ENCODE measurements around the gene FOXO6. TPM values are rescaled to one million over a fixed set of nuclear protein-coding genes. Genes with fewer than 3 reads are reported as not detected.

Gene FOXO6
- total RNA-seq, 1 donor from 2014 or later = 11.7 TPM

DNA sequence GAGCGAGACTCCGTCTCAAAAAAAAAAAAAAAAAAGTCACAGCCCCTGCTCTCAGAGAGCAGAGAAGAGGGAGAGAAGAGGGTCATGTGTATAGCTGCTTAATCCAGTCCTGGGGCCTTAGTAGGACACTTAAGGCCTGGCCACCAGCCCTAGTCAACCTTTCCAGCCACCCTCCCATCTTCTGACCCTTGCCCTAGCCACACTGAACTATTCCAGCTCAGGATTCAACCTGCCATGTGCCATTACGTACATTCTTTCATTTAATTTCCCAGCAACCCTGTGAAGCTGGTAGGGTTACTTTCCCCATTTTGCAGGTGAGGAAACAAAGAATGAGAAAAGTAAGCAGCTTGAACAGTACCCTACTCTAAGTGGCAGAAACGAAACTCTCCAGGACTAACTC, 9.0 kb downstream of the FOXO6 start:
- Mint-ChIP-seq H3K9me3 (ENCODE audit: unreplicated experiment) (peaks cover 6% of the 10 kb centered on the region), H3K27ac (ENCODE audit: unreplicated experiment) (no peak overlapping the region), H3K4me3 (ENCODE audit: unreplicated experiment) (no peak overlapping the region), H3K36me3 (ENCODE audit: unreplicated experiment) (no peaks in the 10 kb centered on the region), H3K4me1 (ENCODE audit: low read depth, unreplicated experiment) (peaks cover 38% of the 10 kb centered on the region), H3K27me3 (ENCODE audit: unreplicated experiment) (peaks cover 19% of the 10 kb centered on the region)
- no peak for DNase-seq
- TF ChIP-seq, protein P1, sequence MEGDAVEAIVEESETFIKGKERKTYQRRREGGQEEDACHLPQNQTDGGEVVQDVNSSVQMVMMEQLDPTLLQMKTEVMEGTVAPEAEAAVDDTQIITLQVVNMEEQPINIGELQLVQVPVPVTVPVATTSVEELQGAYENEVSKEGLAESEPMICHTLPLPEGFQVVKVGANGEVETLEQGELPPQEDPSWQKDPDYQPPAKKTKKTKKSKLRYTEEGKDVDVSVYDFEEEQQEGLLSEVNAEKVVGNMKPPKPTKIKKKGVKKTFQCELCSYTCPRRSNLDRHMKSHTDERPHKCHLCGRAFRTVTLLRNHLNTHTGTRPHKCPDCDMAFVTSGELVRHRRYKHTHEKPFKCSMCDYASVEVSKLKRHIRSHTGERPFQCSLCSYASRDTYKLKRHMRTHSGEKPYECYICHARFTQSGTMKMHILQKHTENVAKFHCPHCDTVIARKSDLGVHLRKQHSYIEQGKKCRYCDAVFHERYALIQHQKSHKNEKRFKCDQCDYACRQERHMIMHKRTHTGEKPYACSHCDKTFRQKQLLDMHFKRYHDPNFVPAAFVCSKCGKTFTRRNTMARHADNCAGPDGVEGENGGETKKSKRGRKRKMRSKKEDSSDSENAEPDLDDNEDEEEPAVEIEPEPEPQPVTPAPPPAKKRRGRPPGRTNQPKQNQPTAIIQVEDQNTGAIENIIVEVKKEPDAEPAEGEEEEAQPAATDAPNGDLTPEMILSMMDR (IDR thresholded peaks at IDR 0.05; ENCODE audit: partially characterized antibody, unreplicated experiment) = no peak

DNA sequence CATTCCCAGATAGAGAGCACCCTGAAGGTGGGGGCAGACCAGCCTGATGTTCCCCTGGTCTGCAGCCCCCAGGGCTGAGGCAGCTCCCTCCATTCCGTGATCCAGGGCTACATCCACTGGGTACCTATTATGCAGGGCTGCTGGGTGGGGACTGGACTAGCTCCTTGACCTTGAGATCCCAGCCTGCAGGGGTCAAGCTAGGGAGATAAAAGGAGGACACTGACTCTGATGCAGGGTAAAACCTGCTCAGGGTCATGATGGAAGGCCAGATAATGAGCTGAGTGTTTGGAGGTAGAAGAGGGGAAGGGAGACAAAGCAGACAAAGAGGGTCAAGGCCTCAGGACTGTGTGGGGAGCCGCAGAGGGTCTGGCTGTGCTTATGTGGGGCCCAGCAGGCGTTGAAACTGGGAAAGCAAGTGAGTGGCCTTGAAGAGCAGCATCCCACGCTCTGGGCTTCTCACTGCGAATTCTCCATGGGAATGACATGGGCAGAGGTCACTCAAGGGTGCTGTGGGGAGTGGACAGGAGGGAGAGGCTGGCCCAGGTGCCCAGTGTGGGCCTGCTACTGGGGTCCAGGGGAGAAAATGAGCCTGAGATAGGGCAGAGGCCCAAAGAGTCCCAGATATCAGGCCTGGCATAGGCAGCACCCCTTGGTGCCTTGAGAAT, 9.7 kb downstream of the FOXO6 start:
- Mint-ChIP-seq H3K4me3 (ENCODE audit: unreplicated experiment) (peak overlapping the region; percentile 61), H3K27ac (ENCODE audit: unreplicated experiment) (peak overlapping the region; percentile 23), H3K27me3 (ENCODE audit: unreplicated experiment) (peaks cover 17% of the 10 kb centered on the region), H3K9me3 (ENCODE audit: unreplicated experiment) (peaks cover 4% of the 10 kb centered on the region), H3K36me3 (ENCODE audit: unreplicated experiment) (no peaks in the 10 kb centered on the region), H3K4me1 (ENCODE audit: low read depth, unreplicated experiment) (peaks cover 43% of the 10 kb centered on the region)
- TF ChIP-seq, protein P1 (IDR thresholded peaks at IDR 0.05; ENCODE audit: partially characterized antibody, unreplicated experiment) = no peak
- no peak for DNase-seq

DNA sequence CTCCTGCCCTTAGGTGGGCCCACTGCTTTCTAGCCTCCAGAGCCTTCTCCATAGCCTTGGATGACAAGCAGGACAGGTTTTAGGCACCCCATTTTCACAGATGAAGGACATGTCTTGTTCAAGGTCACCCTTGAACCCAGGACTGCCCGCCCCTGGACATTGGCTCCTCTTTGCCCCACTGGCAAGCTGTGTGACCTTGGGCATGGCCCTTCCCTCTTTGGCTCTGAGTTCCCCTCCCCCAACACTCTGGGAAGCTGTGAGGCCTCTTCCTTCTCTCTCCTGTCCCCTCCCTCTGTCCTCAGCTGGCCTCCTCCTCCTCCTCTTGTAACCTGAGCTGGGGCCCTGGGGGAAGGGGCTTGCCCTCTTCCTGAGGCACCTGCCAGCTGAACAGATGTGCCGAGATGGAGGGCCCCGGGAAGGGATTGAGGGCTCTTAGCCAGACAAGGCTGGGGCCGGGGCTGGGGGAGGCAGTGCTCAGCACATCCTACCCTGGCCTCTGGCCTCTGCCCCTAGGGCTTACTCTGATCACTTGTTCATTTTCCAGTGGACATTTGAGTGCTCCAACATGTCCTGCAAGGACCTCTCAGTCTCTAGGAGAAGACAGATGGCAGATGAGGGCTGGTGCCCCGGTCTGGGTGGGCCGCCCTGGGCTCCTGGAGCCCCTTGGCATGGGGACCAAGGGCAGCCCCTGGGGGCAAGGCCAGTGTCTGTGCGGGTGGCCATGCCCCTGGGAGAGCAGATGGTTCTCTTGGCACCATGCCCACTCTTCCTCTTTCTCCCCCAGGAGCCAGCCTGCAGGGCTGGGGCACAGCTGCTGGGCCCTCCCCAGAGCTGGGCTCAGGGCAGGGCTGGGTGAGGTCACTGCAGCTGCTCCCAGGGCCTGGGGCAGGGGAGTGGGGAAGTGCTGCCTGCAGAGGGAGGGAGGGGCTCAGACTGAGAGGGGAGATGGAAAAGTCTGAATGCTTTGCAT, 10.7 kb downstream of the FOXO6 start:
- peaks cover 17% of the 10 kb centered on the region for H3K27me3 Mint-ChIP-seq (ENCODE audit: unreplicated experiment)
- TF ChIP-seq, protein P1 (IDR thresholded peaks at IDR 0.05; ENCODE audit: partially characterized antibody, unreplicated experiment) = no peak
- H3K36me3 Mint-ChIP-seq (ENCODE audit: unreplicated experiment) = no peaks in the 10 kb centered on the region
- peak; percentile 82 for DNase-seq
- peaks cover 48% of the 10 kb centered on the region for H3K4me1 Mint-ChIP-seq (ENCODE audit: low read depth, unreplicated experiment)
- peak overlapping the region; percentile 93 for H3K27ac Mint-ChIP-seq (ENCODE audit: unreplicated experiment)
- H3K9me3 Mint-ChIP-seq (ENCODE audit: unreplicated experiment) = peaks cover 4% of the 10 kb centered on the region
- H3K4me3 Mint-ChIP-seq (ENCODE audit: unreplicated experiment) = peak overlapping the region; percentile 64

DNA sequence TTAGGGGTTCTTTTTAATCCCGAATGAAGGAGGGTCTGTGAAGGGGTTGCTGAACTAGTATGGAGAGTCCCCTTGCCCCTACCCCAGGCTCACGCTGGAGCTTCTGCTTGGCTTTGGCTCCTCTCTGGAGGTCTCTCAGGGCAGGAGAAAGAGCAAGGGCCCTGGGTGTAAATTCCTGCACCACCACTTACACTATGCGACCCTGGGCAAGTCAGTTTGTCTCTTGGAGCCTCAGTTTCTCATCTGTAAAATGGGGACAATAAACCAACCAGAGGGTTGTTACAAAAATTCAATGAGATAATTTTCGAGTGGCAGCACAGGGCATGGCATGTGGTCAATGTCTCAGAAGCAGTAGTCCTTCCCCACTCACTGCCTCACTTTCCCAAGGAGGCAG, 11.4 kb downstream of the FOXO6 start:
- Mint-ChIP-seq H3K27ac (ENCODE audit: unreplicated experiment) (peak overlapping the region; percentile 93), H3K9me3 (ENCODE audit: unreplicated experiment) (peaks cover 4% of the 10 kb centered on the region), H3K4me1 (ENCODE audit: low read depth, unreplicated experiment) (peaks cover 45% of the 10 kb centered on the region), H3K4me3 (ENCODE audit: unreplicated experiment) (peak overlapping the region; percentile 59), H3K27me3 (ENCODE audit: unreplicated experiment) (peaks cover 15% of the 10 kb centered on the region), H3K36me3 (ENCODE audit: unreplicated experiment) (no peaks in the 10 kb centered on the region)
- DNase-seq = no peak
- TF ChIP-seq, protein P1 (IDR thresholded peaks at IDR 0.05; ENCODE audit: partially characterized antibody, unreplicated experiment) = no peak
